ENCODE results near the gene NAA60. TPM values are rescaled to one million over a fixed set of nuclear protein-coding genes. Genes with fewer than 3 reads are reported as not detected.

NAA60 gene
- total RNA-seq (2014; rRNA removed; shearing (Covaris generic)), result 9.1 and 11.4 TPM in 2 replicates

GRCh38 chr16:3443108-3444031, at the start of gene NAA60, which contains the start of gene ZNF597:
Gene NAA60, plus strand, starts transcription at chr16:3443680. Its CDS starts 32,548 bp downstream, at chr16:3476228.
Gene ZNF597, minus strand, starts transcription at chr16:3443504. Its CDS starts 351 bp downstream, at chr16:3443153.
- peak; percentile 93 for DNase-seq (ENCODE audit: low spot score)

- no peak for DNase-seq (ENCODE audit: low spot score)
These were observed 43.1 kb upstream of the NAA60 start for GRCh38 chr16:3400446-3400778.

- peak; percentile 99 for DNase-seq (ENCODE audit: low spot score)
These were observed 42.4 kb upstream of the NAA60 start, which contains the start of the genes ZNF174 and ZSCAN32 for GRCh38 chr16:3400779-3401688. Gene ZNF174, plus strand, starts transcription at chr16:3401215. Its CDS starts 790 bp downstream, at chr16:3402005. Gene ZSCAN32, minus strand, starts transcription at chr16:3401004. Its CDS starts 3,447 bp downstream, at chr16:3397557.

GRCh38 chr16:3401719-3402397, 41.6 kb upstream of the NAA60 start:
- no peak for DNase-seq (ENCODE audit: low spot score)

- no peak for DNase-seq (ENCODE audit: low spot score)
These were observed 34.8 kb upstream of the NAA60 start for GRCh38 chr16:3408561-3409197.

- DNase-seq (ENCODE audit: low spot score), result no peak
These were observed 29.6 kb upstream of the NAA60 start for GRCh38 chr16:3413730-3414379.

DNA sequence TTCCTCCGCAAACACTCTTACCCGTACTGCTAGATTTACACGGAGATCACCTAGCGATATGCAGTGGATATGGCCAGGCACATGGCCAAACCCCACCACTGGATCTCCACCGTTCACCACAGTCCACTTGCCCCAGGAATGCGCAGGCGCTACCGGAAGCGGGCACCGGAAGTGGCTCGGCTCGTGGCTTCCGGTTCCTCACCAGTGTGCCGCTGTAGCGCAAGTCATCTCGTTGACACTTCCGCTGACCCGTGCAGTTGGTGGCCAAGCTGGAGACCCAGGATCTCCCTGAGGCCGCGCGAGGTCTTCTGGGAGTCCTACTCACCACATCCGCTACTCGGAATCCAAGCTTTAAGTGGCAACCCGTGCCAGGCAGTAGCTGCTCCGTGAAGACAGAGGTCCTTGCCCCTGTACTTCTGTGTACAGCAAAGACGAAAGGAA, 11.7 kb upstream of the NAA60 start:
- DNase-seq (ENCODE audit: low spot score), result no peak

DNA sequence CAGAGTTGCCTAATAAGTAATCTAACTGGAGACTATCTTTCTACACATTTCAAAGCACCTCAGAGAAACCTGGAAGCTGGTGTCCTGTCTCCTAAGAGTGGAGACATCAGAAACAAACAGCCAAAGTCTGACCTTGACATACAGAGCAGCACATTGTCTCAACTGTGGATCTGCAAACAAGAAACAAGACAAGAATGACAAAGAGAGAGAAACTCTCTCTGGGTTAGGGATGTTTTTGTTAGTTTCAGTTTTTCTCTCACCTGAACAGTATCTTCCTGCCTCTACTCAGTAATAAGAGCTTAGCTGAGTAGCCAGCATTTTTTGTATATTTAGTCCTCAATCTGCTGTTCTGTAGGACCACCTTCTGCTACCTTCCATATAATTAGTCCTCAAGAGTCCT, 9.1 kb upstream of the NAA60 start:
- DNase-seq (ENCODE audit: low spot score), result no peak

DNA sequence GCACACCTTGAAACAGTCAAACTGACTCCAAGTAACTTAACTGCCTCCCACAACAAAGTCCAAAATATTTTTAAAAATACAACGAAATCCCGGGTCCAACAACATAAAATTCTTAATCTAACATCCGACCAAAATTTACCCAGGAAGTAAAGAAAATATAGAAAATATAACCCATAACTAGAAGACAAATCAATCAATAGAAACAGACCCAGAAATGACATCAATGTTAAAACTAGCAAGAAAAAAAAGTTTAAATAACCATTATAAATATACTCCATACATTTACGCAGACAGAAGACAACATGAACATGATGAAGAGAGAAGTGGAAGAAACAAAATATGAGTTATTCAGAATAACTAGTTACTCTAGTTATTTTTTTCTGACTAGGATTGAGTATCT, 3.8 kb upstream of the NAA60 start:
- DNase-seq (ENCODE audit: low spot score), result no peak

DNA sequence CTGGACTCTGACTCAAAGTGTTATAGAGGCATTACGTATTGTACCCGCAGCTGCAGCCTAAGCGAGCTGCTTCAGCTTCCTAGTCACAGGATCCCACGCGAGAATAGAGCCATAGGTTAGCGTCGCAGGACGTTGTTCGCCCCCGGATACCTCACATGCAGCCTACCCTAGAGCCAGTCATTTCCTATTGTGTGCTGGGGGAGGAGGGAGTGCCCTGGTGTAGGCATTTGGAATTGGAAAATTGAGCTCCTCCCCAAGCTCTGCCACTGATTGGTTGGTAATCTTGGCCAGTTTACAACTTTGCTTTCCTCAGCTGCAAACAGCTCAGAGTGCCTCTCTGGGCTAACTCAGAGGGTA, 530 bp downstream of the NAA60 start:
- peak; percentile 63 for DNase-seq (ENCODE audit: low spot score)

- DNase-seq (ENCODE audit: low spot score), result no peak
These were observed 10.6 kb downstream of the NAA60 start for GRCh38 chr16:3454093-3454492.

GRCh38 chr16:3454631-3455147, 11.2 kb downstream of the NAA60 start:
- no peak for DNase-seq (ENCODE audit: low spot score)

GRCh38 chr16:3457434-3458252, 14.2 kb downstream of the NAA60 start:
- DNase-seq (ENCODE audit: low spot score), result peak; percentile 78

DNA sequence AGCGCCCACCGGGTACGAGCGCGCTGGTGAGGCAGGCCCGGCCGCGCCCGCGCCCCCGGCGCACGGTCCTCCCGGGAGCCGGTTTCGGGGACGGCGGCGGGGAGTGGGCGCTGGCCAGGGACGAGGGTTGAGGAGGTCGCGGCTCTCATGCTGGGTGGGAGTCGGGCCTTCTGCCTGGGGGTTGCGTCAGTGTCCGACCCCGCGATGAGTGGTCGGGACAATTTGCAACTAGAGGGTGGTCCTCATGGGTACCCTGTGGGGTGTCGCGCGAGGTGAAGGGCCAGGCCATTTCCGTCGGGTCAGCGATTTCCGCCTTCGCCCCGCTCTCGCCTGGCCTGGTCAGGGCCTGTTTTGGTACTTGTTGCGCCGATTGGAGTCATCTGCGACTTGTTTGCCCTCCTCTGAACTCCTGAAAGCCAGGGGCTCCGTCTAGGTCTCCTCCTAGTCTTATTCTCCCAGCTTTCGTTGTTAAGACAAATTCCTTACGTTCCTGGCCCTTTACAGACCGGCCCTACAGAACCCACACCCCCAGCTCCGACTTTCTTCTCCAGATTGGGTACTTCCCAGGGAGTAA, 14.9 kb downstream of the NAA60 start:
- peak; percentile 26 for DNase-seq (ENCODE audit: low spot score)

DNA sequence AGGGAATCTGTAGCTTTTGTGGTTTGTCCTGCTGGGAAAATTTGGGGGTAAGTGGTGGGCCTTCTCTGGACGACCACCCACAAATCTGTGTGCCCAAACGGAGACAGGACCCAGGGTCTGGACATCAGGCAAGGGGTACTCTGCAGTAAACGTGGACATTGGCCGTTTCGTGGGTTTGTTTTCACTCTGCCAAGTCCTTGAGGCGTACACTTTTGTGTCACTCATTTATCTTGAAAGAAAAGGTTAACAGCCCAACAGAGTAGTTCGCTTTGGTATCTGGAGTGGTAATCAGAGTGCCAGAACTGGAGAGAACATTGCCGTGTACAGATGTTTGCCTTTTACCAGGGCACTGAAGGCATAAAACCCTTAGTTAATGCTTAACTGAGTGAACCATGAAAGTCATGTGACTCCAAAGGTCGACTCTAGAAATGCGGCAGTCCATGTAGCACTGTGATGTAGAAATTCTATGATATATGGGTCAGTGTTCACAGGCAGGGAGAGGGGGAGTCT, 15.4 kb downstream of the NAA60 start:
- DNase-seq (ENCODE audit: low spot score), result no peak

DNA sequence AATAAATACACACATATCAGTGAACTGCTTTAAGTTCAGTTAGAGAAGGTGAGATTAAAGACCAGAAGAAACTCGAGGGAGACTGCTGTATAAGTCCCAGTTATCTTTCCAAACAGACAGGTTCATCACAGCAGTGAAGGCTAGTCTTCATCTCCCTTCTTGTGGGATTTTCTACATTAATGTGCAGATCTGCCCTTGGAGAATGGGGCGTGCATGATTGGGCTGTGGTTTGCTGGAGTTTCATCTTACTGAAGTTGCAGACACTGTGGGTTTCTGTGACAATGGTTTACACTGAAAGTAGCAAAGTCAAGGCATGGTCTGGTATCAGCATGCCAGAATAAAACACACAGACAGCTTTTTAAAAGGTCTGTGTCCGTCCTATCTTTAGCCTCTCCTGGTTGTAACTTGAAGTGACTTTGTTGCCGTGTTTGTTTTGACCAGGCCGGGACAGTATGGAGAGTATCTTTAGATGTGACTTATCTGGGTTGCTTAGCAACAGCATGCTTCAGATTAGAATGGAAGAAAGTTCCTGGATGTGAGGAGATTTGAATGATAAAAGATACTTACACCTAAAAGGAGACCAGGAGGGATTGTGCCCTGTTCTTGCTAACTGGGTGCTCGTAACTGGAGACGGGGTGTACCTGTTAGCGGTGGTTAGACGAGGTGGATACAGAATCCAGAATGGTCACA, 16.1 kb downstream of the NAA60 start:
- DNase-seq (ENCODE audit: low spot score), result no peak

- no peak for DNase-seq (ENCODE audit: low spot score)
These were observed 16.6 kb downstream of the NAA60 start for GRCh38 chr16:3460121-3460520.

DNA sequence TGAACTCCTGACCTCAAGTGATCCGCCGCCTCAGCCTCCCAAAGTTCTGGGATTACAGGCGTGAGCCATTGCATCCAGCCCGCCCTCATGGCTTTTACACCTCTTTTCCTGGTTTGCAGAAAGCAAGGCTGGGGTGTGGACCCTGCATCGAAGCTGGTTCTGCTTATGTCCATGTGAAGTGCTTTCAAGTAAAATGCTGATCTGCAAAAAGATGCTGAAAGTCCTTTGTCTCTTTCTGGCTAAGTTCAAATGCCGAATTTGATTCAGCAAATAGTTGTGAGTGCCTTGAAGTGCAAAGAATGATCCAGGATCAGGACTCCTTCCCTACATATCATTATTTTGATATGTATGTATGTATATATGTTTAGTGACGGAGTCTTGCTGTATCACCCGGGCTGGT, 17.1 kb downstream of the NAA60 start:
- no peak for DNase-seq (ENCODE audit: low spot score)

All from A172 (cell line).